OCI-LY7 (cell line): ENCODE data around the gene MOK. TPM values are rescaled to one million over a fixed set of nuclear protein-coding genes. Genes with fewer than 3 reads are reported as not detected.
A peak's percentile ranks its signal among the peaks of the same experiment; 100 is the strongest.

Experiments
- BruUV-seq: library from RNA; stranded (reverse); fragments of 400-500 nt; replicated peaks from 2 replicates; lab custom pipeline; 2021; lab: Mats Ljungman, UMichigan
- CTCF ChIA-PET: fragments of 300-600 bp; sonication (Branson Sonifier 250); formaldehyde crosslinking; loops from one replicate; lab custom pipeline; 2022; ENCODE audit warnings: antibody characterized with exemption; ENCODE audit not compliant: unreplicated experiment; lab: Charles Lee
- POLR2A ChIA-PET: fragments of 300-600 bp; sonication (Branson Sonifier 250); formaldehyde crosslinking; loops from one replicate; lab custom pipeline; 2022; ENCODE audit warnings: antibody characterized with exemption; lab: Charles Lee
- DNase-seq: peaks from one replicate; pipeline ENCODE4 v3.0.0-alpha.2; 2015; ENCODE audit warnings: low spot score
- H2AFZ ChIP-seq: fragments of 200-600 bp; sonication (generic), shearing (Covaris generic); 2 replicates; pipeline ENCODE4 v1.6.1; 2014; ENCODE audit warnings: mild to moderate bottlenecking, antibody characterized with exemption, low read length, moderate library complexity
- H3K27ac ChIP-seq: fragments of 200-600 bp; sonication (generic); 2 replicates; pipeline ENCODE4 v1.5.1; 2014; ENCODE audit warnings: mixed run types, low read depth, mild to moderate bottlenecking, moderate library complexity, low read length, inconsistent platforms; ENCODE audit not compliant: poor library complexity, severe bottlenecking
- H3K36me3 ChIP-seq: fragments of 200-600 bp; sonication (generic); 2 replicates; pipeline ENCODE4 v1.6.1; 2014; ENCODE audit warnings: mild to moderate bottlenecking, antibody characterized with exemption, low read length, moderate library complexity, mixed read lengths; ENCODE audit not compliant: insufficient read depth
- H3K4me1 ChIP-seq: fragments of 200-600 bp; sonication (generic); 2 replicates; pipeline ENCODE4 v1.5.1; 2014; ENCODE audit warnings: mild to moderate bottlenecking, low read length; ENCODE audit not compliant: insufficient read depth, poor library complexity, severe bottlenecking
- H3K4me2 ChIP-seq: fragments of 200-600 bp; sonication (generic); 2 replicates; pipeline ENCODE4 v1.6.1; 2014; ENCODE audit warnings: mild to moderate bottlenecking, low read length
- H3K4me3 ChIP-seq: fragments of 200-600 bp; sonication (generic); 2 replicates; pipeline ENCODE4 v1.5.1; 2014; ENCODE audit warnings: mild to moderate bottlenecking, low read depth, low read length; ENCODE audit not compliant: poor library complexity, severe bottlenecking
- H3K79me2 ChIP-seq: fragments of 200-600 bp; sonication (generic); 2 replicates; pipeline ENCODE4 v1.6.1; 2016; ENCODE audit warnings: low read depth, mild to moderate bottlenecking, low read length, moderate library complexity, mixed read lengths; ENCODE audit not compliant: insufficient read depth
- H3K9me2 ChIP-seq: fragments of 200-600 bp; sonication (generic); 2 replicates; pipeline ENCODE4 v1.6.1; 2016; ENCODE audit warnings: mild to moderate bottlenecking, low read length, mixed read lengths; ENCODE audit not compliant: insufficient read depth
- H3K9me3 ChIP-seq: fragments of 200-600 bp; sonication (generic); 2 replicates; pipeline ENCODE4 v1.6.1; 2014; ENCODE audit warnings: mild to moderate bottlenecking, mixed run types, low read length, mixed read lengths
- H4K20me1 ChIP-seq: fragments of 200-600 bp; sonication (generic); 2 replicates; pipeline ENCODE4 v1.6.1; 2014; ENCODE audit warnings: mild to moderate bottlenecking, antibody characterized with exemption, low read length, moderate library complexity, mixed read lengths; ENCODE audit not compliant: insufficient read depth
- CTCF ChIP-seq: fragments of 200-600 bp; sonication (generic); conservative IDR thresholded peaks from 2 replicates; pipeline ENCODE4 v1.5.1; 2014; ENCODE audit warnings: mild to moderate bottlenecking, antibody characterized with exemption, low read length, moderate library complexity, mixed read lengths
- EZH2phosphoT487 ChIP-seq: fragments of 200-600 bp; sonication (generic); IDR thresholded peaks from 2 replicates; pipeline ENCODE4 v1.6.1; 2018; ENCODE audit warnings: low read depth, borderline replicate concordance, mild to moderate bottlenecking, mixed run types, antibody characterized with exemption, low read length, moderate library complexity, mixed read lengths
- intact Hi-C: fragments of 100-400 bp; cut with micrococcal nuclease; formaldehyde crosslinking; loops from one replicate; pipeline ENCODE4 v1.10.0; 2022; ENCODE audit not compliant: unreplicated experiment
- total RNA-seq, 2 experiments: library from RNA; depleted of rRNA in 1 of 2; stranded (reverse); fragments of >200 nt in 1 of 2; shearing (Covaris generic) in 1 of 2; gene quantifications; 2 replicates each; pipeline ENCODE4 v1.2.3, GENCODE V29; 2014 to 2022

MOK gene
- total RNA-seq, 2 experiments from 2014 or later, result 2.2 to 4.0 TPM

GRCh38 chr14:102316743-102317563 is 12.0 kb upstream of the MOK start:
- H3K4me2 ChIP-seq, result peak overlapping the region; percentile 94
- intact Hi-C loops, result loop anchor here (1.0 to 5.0 kb wide), 3 partner anchors 12 to 355 kb away; partner anchors contain the start of genes DYNC1H1 and MOK
- BruUV-seq, result no TSS peak
- H2AFZ ChIP-seq, result peak overlapping the region; percentile 98
- ChIA-PET CTCF (interaction anchor here (0.5 to 0.7 kb wide), 3 partner anchors 313 to 387 kb away, joined by 3 to 6 read pairs (median 4); no protein-coding TSS in a partner anchor), POLR2A (interaction anchor here (0.6 to 1.8 kb wide), 12 partner anchors 8 to 397 kb away, joined by 3 to 7 read pairs (median 3); partner anchors contain the start of gene MOK)
- no peaks in the 10 kb centered on the region for H3K9me3 ChIP-seq
- DNase-seq, result peak; percentile 93
- peaks cover 10% of the 10 kb centered on the region; the same call in 1 of the 2 replicates for H3K79me2 ChIP-seq
- H3K9me2 ChIP-seq, result no peaks in the 10 kb centered on the region
- H4K20me1 ChIP-seq, result no peaks in the 10 kb centered on the region
- H3K36me3 ChIP-seq, result peaks cover 1% of the 10 kb centered on the region; the same call in 1 of the 2 replicates
- TF ChIP-seq CTCF (peak; percentile 79), EZH2phosphoT487 (no peak)
- H3K27ac ChIP-seq, result peak overlapping the region; percentile 70
- H3K4me3 ChIP-seq, result peak overlapping the region; percentile 66
- peaks cover 53% of the 10 kb centered on the region for H3K4me1 ChIP-seq

GRCh38 chr14:102316338-102316742 is 11.4 kb upstream of the MOK start:
- peaks cover 10% of the 10 kb centered on the region; the same call in 1 of the 2 replicates for H3K79me2 ChIP-seq
- ChIA-PET POLR2A (interaction anchor here (0.6 to 1.0 kb wide), 8 partner anchors 9 to 398 kb away, joined by 3 to 6 read pairs (median 4); no protein-coding TSS in a partner anchor), CTCF (interaction anchor here (0.5 to 0.7 kb wide), 3 partner anchors 313 to 388 kb away, joined by 3 to 6 read pairs (median 4); no protein-coding TSS in a partner anchor)
- BruUV-seq, result no TSS peak
- H4K20me1 ChIP-seq, result no peaks in the 10 kb centered on the region
- TF ChIP-seq EZH2phosphoT487 (no peak), CTCF (no peak)
- H2AFZ ChIP-seq, result peak overlapping the region; percentile 93
- DNase-seq, result peak; percentile 34
- intact Hi-C loops, result loop anchor here (1.0 to 5.0 kb wide), 3 partner anchors 11 to 354 kb away; partner anchors contain the start of genes DYNC1H1 and MOK
- H3K9me2 ChIP-seq, result no peaks in the 10 kb centered on the region
- H3K4me2 ChIP-seq, result peak overlapping the region; percentile 81
- H3K27ac ChIP-seq, result peak overlapping the region; percentile 42
- H3K4me1 ChIP-seq, result peaks cover 53% of the 10 kb centered on the region
- no peaks in the 10 kb centered on the region for H3K36me3 ChIP-seq
- H3K9me3 ChIP-seq, result no peaks in the 10 kb centered on the region
- H3K4me3 ChIP-seq, result peak overlapping the region; percentile 66
